Liver (tissue), 3 donors: ENCODE results near the gene SCART1.

Source experiments
- CTCF ChIP-seq: fragments of 150-350 bp; IDR thresholded peaks from 2 replicates; pipeline ENCODE4 v1.5.1; 2017; ENCODE audit warnings: improper control_type of control experiment, low read depth, low read length; ENCODE audit not compliant: missing input control
- GABPA ChIP-seq, 2 donors: IDR thresholded peaks in 1 of 2; conservative IDR thresholded peaks in 1 of 2; 2 replicates each; pipeline ENCODE4 v1.6.1; 2016; ENCODE audit warnings: antibody characterized with exemption in 2 of 2, mild to moderate bottlenecking in 1 of 2, moderate library complexity in 1 of 2
- JUND ChIP-seq, 2 donors: IDR thresholded peaks; 2 replicates each; pipeline ENCODE4 v1.6.1; 2016; ENCODE audit warnings: antibody characterized with exemption in 2 of 2
- MAX ChIP-seq: IDR thresholded peaks from 2 replicates; pipeline ENCODE4 v1.6.1; 2016; ENCODE audit warnings: antibody characterized with exemption
- NR2F2 ChIP-seq: IDR thresholded peaks from 2 replicates; pipeline ENCODE4 v1.6.1; 2016; ENCODE audit warnings: antibody characterized with exemption
- REST ChIP-seq: IDR thresholded peaks from 2 replicates; pipeline ENCODE4 v1.6.1; 2016; ENCODE audit warnings: antibody characterized with exemption, mild to moderate bottlenecking
- YY1 ChIP-seq: IDR thresholded peaks from 2 replicates; pipeline ENCODE4 v1.6.1; 2016; ENCODE audit warnings: antibody characterized with exemption, mild to moderate bottlenecking
- ZBTB33 ChIP-seq: IDR thresholded peaks from 2 replicates; pipeline ENCODE4 v1.6.1; 2016; ENCODE audit warnings: antibody characterized with exemption
- donor health status: healthy.
- donor health status: healthy.

- TF ChIP-seq CTCF (no peak), ZBTB33 (no peak), NR2F2 (no peak), GABPA (IDR thresholded peaks at IDR 0.05 in 1 of 2, conservative IDR thresholded peaks at IDR 0.05 in 1 of 2) (no peak), MAX (no peak), YY1 (no peak), REST (no peak), JUND (IDR thresholded peaks at IDR 0.05) (no peak)
Observed at GRCh38 chr10:133405844-133406527, 47.8 kb upstream of the SCART1 start.
